ENCODE measurements around the gene LILRA2. TPM values are rescaled to one million over a fixed set of nuclear protein-coding genes. Genes with fewer than 3 reads are reported as not detected.
"Not testable (repeated sequence)": the region's sequence is repeated elsewhere in the genome, so short reads cannot be mapped to it uniquely, and the experiment has no call there.

The LILRA2 gene
- polyA plus RNA-seq, 4 donors, result 0.34 to 1.1 (median 1.1) TPM; not detected in 1

- DNase-seq; H3K27me3 ChIP-seq (ENCODE audit: control insufficient read depth in 3 of 3, insufficient read depth in 3 of 3, low read length in 3 of 3); H3K36me3 ChIP-seq (ENCODE audit: control insufficient read depth in 3 of 3, insufficient read depth in 2 of 3, low read depth in 1 of 3, low read length in 3 of 3); H3K27ac ChIP-seq (ENCODE audit: low read depth in 1 of 3, low read length in 2 of 3); FAIRE-seq; H3K9me3 ChIP-seq (ENCODE audit: control insufficient read depth in 2 of 2, insufficient read depth in 1 of 2, low read depth in 1 of 2, low read length in 1 of 2); H3K4me1 ChIP-seq (ENCODE audit: control insufficient read depth in 3 of 3, insufficient read depth in 2 of 3, low read depth in 1 of 3, low read length in 2 of 3); H3K4me3 ChIP-seq (ENCODE audit: low read depth in 1 of 3, low read length in 3 of 3): not testable (repeated sequence)
- 77 to 80% (median 78%) methylated on average over 13 to 16 of the region's 16 CpGs for WGBS, 3 donors
Measured at GRCh38 chr19:54632517-54632916, 58.9 kb downstream of the LILRA2 start.

- Histone ChIP-seq H3K9me3 (ENCODE audit: control insufficient read depth in 2 of 2, insufficient read depth in 1 of 2, low read depth in 1 of 2, low read length in 1 of 2) (no peaks in the 10 kb centered on the region), H3K4me1 (ENCODE audit: control insufficient read depth in 3 of 3, insufficient read depth in 2 of 3, low read depth in 1 of 3, low read length in 2 of 3) (no peaks in the 10 kb centered on the region), H3K4me3 (ENCODE audit: low read depth in 1 of 3, low read length in 3 of 3) (no peak overlapping the region), H3K27me3 (ENCODE audit: control insufficient read depth in 3 of 3, insufficient read depth in 3 of 3, low read length in 3 of 3) (no peaks in the 10 kb centered on the region), H3K27ac (ENCODE audit: low read depth in 1 of 3, low read length in 2 of 3) (no peak overlapping the region), H3K36me3 (ENCODE audit: control insufficient read depth in 3 of 3, insufficient read depth in 2 of 3, low read depth in 1 of 3, low read length in 3 of 3) (no peaks in the 10 kb centered on the region)
- no peak for FAIRE-seq
- WGBS, 3 donors, result 39 to 67% (median 53%) methylated on average over 6 to 7 of the region's 7 CpGs
- no peak for DNase-seq
Measured at GRCh38 chr19:54633401-54633800, 59.8 kb downstream of the LILRA2 start.

- H3K36me3 ChIP-seq (ENCODE audit: control insufficient read depth in 3 of 3, insufficient read depth in 2 of 3, low read depth in 1 of 3, low read length in 3 of 3); H3K9me3 ChIP-seq (ENCODE audit: control insufficient read depth in 2 of 2, insufficient read depth in 1 of 2, low read depth in 1 of 2, low read length in 1 of 2); H3K27ac ChIP-seq (ENCODE audit: low read depth in 1 of 3, low read length in 2 of 3); H3K27me3 ChIP-seq (ENCODE audit: control insufficient read depth in 3 of 3, insufficient read depth in 3 of 3, low read length in 3 of 3); H3K4me1 ChIP-seq (ENCODE audit: control insufficient read depth in 3 of 3, insufficient read depth in 2 of 3, low read depth in 1 of 3, low read length in 2 of 3); FAIRE-seq; DNase-seq; H3K4me3 ChIP-seq (ENCODE audit: low read depth in 1 of 3, low read length in 3 of 3): not testable (repeated sequence)
- 25 to 41% (median 36%) methylated on average over 10 to 12 of the region's 12 CpGs for WGBS, 3 donors
Measured at GRCh38 chr19:54636081-54636480, 62.5 kb downstream of the LILRA2 start.

GRCh38 chr19:54638683-54639082 is 65.1 kb downstream of the LILRA2 start:
- 90 to 93% (median 92%) methylated on average over 18 of the region's 18 CpGs for WGBS, 3 donors
- Histone ChIP-seq H3K36me3 (ENCODE audit: control insufficient read depth in 3 of 3, insufficient read depth in 2 of 3, low read depth in 1 of 3, low read length in 3 of 3) (no peaks in the 10 kb centered on the region), H3K4me1 (ENCODE audit: control insufficient read depth in 3 of 3, insufficient read depth in 2 of 3, low read depth in 1 of 3, low read length in 2 of 3) (no peaks in the 10 kb centered on the region), H3K27me3 (ENCODE audit: control insufficient read depth in 3 of 3, insufficient read depth in 3 of 3, low read length in 3 of 3) (no peaks in the 10 kb centered on the region), H3K27ac (ENCODE audit: low read depth in 1 of 3, low read length in 2 of 3) (no peak overlapping the region), H3K9me3 (ENCODE audit: control insufficient read depth in 2 of 2, insufficient read depth in 1 of 2, low read depth in 1 of 2, low read length in 1 of 2) (no peaks in the 10 kb centered on the region), H3K4me3 (ENCODE audit: low read depth in 1 of 3, low read length in 3 of 3) (no peak overlapping the region)
- FAIRE-seq (no peak), DNase-seq (no peak)

Other genes with a start within 250 kb of the LILRA2 start
- under 1 TPM in 2 of 4 donors, not detected in 2; 0.19 to 0.22 TPM for gene LILRA4, start 234.6 kb upstream of the LILRA2 start, polyA plus RNA-seq
- gene LAIR1, start 208.9 kb upstream of the LILRA2 start, polyA plus RNA-seq, result 10 to 100 TPM in 1 of 4 donors, 1 to 10 TPM in 3; 2.2 to 10.9 (median 8.9) TPM
- 10 to 100 TPM in 1 of 4 donors, 1 to 10 TPM in 1, not detected in 2; 1.5 to 10.1 TPM for gene TTYH1, start 158.3 kb upstream of the LILRA2 start, polyA plus RNA-seq
- 100 to 1,000 TPM in 1 of 4 donors, 10 to 100 TPM in 3; 51.6 to 214 (median 87.2) TPM for gene LENG8, start 124.6 kb upstream of the LILRA2 start, polyA plus RNA-seq
- 10 to 100 TPM in 2 of 4 donors, 1 to 10 TPM in 2; 8.7 to 14.1 (median 10.5) TPM for gene LENG9, start 110.0 kb upstream of the LILRA2 start, polyA plus RNA-seq
- 100 to 1,000 TPM; 131 to 215 (median 163) TPM for gene CDC42EP5, start 100.5 kb upstream of the LILRA2 start, polyA plus RNA-seq
- under 1 TPM in 2 of 4 donors, not detected in 2; 0.09 to 0.33 TPM for gene LAIR2, start 71.0 kb upstream of the LILRA2 start, polyA plus RNA-seq
- under 1 TPM; 0.22 to 0.61 (median 0.42) TPM for gene LILRA1, start 19.8 kb downstream of the LILRA2 start, polyA plus RNA-seq
- 1 to 10 TPM in 2 of 4 donors, under 1 TPM in 2; 0.45 to 3.5 (median 1.8) TPM for gene LILRB1, start 56.7 kb downstream of the LILRA2 start, polyA plus RNA-seq
- 1 to 10 TPM; 1.1 to 4.6 (median 2.9) TPM for gene LILRB4, start 89.2 kb downstream of the LILRA2 start, polyA plus RNA-seq
- gene KIR3DL3, start 150.7 kb downstream of the LILRA2 start, polyA plus RNA-seq, result not detected
- under 1 TPM in 1 of 4 donors, not detected in 3; 0.06 TPM for gene KIR2DL3, start 164.7 kb downstream of the LILRA2 start, polyA plus RNA-seq
- gene KIR2DL1, start 196.0 kb downstream of the LILRA2 start, polyA plus RNA-seq, result under 1 TPM in 2 of 4 donors, not detected in 2; 0.04 to 0.07 TPM
- gene KIR2DL4, start 229.8 kb downstream of the LILRA2 start, polyA plus RNA-seq, result under 1 TPM in 2 of 4 donors, not detected in 2; 0.09 to 0.10 TPM
- gene KIR3DL1, start 242.7 kb downstream of the LILRA2 start, polyA plus RNA-seq, result under 1 TPM in 1 of 4 donors, not detected in 3; 0.04 TPM